IPS-18a (cell line): ENCODE results near the gene FRMPD3.
"Not testable (repeated sequence)": the region's sequence is repeated elsewhere in the genome, so short reads cannot be mapped to it uniquely, and the experiment has no call there.

Experiments
- H3K27ac ChIP-seq: one replicate; pipeline ENCODE4 v1.5.1; 2013; ENCODE audit warnings: low read length
- H3K27me3 ChIP-seq: one replicate; pipeline ENCODE4 v1.6.1; 2013; ENCODE audit warnings: mild to moderate bottlenecking, low read length; ENCODE audit not compliant: control insufficient read depth, insufficient read depth
- H3K36me3 ChIP-seq: one replicate; pipeline ENCODE4 v1.6.1; 2013; ENCODE audit warnings: low read depth, low read length; ENCODE audit not compliant: control insufficient read depth
- H3K4me1 ChIP-seq: one replicate; pipeline ENCODE4 v1.6.1; 2013; ENCODE audit warnings: low read depth, low read length; ENCODE audit not compliant: control insufficient read depth
- H3K4me3 ChIP-seq: one replicate; pipeline ENCODE4 v1.5.1; 2013; ENCODE audit warnings: low read length
- H3K9ac ChIP-seq: one replicate; pipeline ENCODE4 v1.6.1; 2013; ENCODE audit warnings: mild to moderate bottlenecking, low read length, moderate library complexity
- H3K9me3 ChIP-seq: one replicate; pipeline ENCODE4 v1.6.1; 2013; ENCODE audit warnings: low read depth, low read length; ENCODE audit not compliant: control insufficient read depth

The FRMPD3 gene

GRCh38 chrX:107450823-107451509 lies 1.5 kb downstream of the FRMPD3 start:
- Histone ChIP-seq H3K9ac (peak overlapping the region; percentile 39), H3K4me1 (peaks cover 29% of the 10 kb centered on the region), H3K27me3 (peaks cover 40% of the 10 kb centered on the region), H3K9me3 (no peaks in the 10 kb centered on the region), H3K27ac (no peak overlapping the region), H3K36me3 (no peaks in the 10 kb centered on the region), H3K4me3 (peak overlapping the region; percentile 63)

GRCh38 chrX:107451731-107452130 lies 2.3 kb downstream of the FRMPD3 start:
- Histone ChIP-seq H3K27ac (no peak overlapping the region), H3K36me3 (no peaks in the 10 kb centered on the region), H3K27me3 (peaks cover 36% of the 10 kb centered on the region), H3K9ac (peak overlapping the region; percentile 39), H3K9me3 (no peaks in the 10 kb centered on the region), H3K4me1 (peaks cover 29% of the 10 kb centered on the region), H3K4me3 (peak overlapping the region; percentile 63)

DNA sequence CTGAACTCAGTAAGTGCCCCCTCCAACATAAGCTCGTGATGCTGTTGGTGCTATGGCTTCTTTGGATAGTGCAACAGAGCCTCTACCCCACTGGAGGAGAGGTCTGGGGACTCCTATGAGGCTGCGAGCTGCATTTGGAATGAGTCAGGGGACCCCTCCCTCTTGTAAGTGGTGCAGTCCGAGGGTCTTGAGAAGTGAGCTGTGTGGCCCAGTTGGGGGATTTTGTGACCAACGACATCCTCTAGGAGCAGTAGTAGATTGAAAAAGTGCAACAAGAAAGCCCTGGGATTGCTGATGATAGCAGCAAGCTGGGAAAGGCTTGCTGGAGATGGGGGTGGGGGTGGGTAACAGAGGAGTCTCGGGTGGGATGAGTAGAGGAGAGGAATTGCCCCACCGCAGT lies 3.1 kb downstream of the FRMPD3 start:
- Histone ChIP-seq H3K36me3 (no peaks in the 10 kb centered on the region), H3K9me3 (no peaks in the 10 kb centered on the region), H3K27me3 (peaks cover 28% of the 10 kb centered on the region), H3K4me3 (no peak overlapping the region), H3K27ac (no peak overlapping the region), H3K9ac (no peak overlapping the region), H3K4me1 (peaks cover 29% of the 10 kb centered on the region)

GRCh38 chrX:107454302-107454701 lies 4.8 kb downstream of the FRMPD3 start:
- no peak overlapping the region for H3K9ac ChIP-seq
- peaks cover 21% of the 10 kb centered on the region for H3K4me1 ChIP-seq
- H3K27ac ChIP-seq, result no peak overlapping the region
- no peaks in the 10 kb centered on the region for H3K36me3 ChIP-seq
- H3K9me3 ChIP-seq, result no peaks in the 10 kb centered on the region
- H3K27me3 ChIP-seq, result peaks cover 11% of the 10 kb centered on the region
- no peak overlapping the region for H3K4me3 ChIP-seq

DNA sequence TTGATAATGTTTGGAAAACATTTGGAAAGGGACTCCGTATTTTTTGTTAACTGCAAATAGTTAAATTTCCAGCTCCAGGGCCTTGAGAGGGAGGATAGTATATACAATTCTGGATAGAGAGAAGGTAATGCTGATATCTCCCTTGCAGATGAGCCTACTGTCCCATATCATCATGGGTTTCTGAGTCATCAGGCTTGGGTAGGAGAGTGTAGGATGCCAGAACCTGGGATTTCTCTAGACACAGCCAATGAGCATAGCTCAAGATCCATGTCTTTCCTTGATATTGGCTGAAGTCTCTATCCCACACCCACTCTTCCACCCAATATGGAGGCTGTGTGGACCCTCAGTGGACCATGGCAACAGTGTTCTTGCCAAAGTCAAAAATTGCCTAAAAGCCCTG lies 7.8 kb downstream of the FRMPD3 start:
- no peaks in the 10 kb centered on the region for H3K9me3 ChIP-seq
- H3K4me1 ChIP-seq, result peaks cover 6% of the 10 kb centered on the region
- no peaks in the 10 kb centered on the region for H3K27me3 ChIP-seq

DNA sequence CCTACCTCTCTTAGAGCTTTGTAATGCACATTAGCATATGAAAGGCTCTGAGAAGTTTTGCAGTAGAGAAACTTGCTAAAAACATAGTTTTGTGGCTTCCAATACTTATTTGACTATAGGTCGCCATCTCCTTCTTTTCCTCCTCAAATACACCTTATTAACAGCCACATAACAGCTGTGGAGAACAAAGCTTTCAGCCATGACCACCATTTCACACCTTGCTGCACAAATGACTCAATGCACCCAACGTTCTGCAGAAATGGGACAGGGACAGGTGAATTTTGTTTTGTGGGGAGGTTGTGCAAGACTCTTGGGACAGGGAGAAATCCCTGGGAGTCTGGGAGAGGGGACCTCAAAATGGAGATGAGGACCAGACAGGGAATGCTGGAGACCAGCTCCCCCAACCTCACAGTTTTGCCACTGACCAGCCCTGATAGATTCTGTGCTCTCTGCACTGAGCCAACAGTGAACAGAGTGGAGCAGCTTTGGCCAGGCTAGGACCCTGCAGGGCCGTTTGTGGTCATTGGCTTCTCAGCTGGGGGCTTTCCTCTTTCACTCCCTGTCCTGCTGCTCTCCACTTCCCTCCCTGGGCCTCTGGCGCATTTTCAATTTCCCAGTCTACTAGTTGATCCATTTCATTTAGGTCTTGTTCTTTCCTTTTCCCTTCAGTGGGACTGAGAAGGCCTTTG lies 16.6 kb downstream of the FRMPD3 start:
- Histone ChIP-seq H3K27me3 (no peaks in the 10 kb centered on the region), H3K9ac (no peak overlapping the region), H3K27ac (no peak overlapping the region), H3K4me3 (no peak overlapping the region), H3K4me1 (peaks cover 15% of the 10 kb centered on the region), H3K36me3 (no peaks in the 10 kb centered on the region), H3K9me3 (no peaks in the 10 kb centered on the region)

More for the DNA sequence above, 7.8 kb downstream of the FRMPD3 start:
- Histone ChIP-seq H3K27ac (no peak overlapping the region), H3K4me3 (no peak overlapping the region), H3K9ac (no peak overlapping the region), H3K36me3 (no peaks in the 10 kb centered on the region)

DNA sequence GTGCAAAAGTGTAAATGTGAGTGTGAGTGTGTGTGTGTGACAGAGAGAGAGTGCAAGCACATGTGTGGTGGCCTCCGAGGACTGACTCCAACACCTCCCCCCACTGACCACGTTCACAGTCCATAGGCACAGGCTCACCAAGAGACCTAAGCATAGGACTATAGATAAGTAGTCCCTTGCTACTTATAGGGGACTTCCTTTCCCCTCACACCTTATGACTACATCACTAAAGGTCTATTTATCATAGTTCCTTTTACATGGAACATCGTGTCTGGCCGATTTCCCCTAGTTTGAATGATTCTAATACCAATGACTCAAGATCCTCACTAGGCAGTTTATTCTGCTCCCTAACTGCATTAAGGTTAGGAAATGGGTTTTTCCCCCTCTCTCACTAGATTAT lies 17.8 kb downstream of the FRMPD3 start:
- no peak overlapping the region for H3K27ac ChIP-seq
- H3K36me3 ChIP-seq, result no peaks in the 10 kb centered on the region
- H3K4me3 ChIP-seq, result no peak overlapping the region
- H3K27me3 ChIP-seq, result no peaks in the 10 kb centered on the region
- H3K9ac ChIP-seq, result no peak overlapping the region
- H3K4me1 ChIP-seq, result peaks cover 15% of the 10 kb centered on the region
- no peaks in the 10 kb centered on the region for H3K9me3 ChIP-seq

DNA sequence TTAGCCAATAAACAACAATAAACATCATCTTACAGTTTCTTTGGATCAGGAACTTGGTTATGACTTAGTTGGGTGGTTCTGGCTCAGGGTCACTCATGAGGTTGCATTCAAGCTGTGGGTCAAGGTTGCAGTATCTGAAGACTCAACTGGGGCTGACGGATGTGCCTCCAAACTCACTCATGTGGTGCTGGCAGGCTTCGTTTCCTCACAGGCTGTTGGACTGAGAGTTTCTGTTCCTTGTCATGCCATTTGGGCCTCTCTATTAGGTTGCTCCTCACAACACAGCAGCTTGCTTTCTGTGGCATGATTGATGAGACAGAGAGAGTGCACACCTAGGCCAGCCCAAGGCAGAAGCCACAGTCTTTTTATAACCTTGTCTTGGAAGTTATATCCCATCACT lies 20.7 kb downstream of the FRMPD3 start:
- Histone ChIP-seq H3K9me3 (no peaks in the 10 kb centered on the region), H3K4me3 (no peak overlapping the region), H3K27me3 (no peaks in the 10 kb centered on the region), H3K4me1 (peaks cover 13% of the 10 kb centered on the region), H3K9ac (no peak overlapping the region), H3K27ac (no peak overlapping the region), H3K36me3 (no peaks in the 10 kb centered on the region)

- Histone ChIP-seq H3K9ac (no peak overlapping the region), H3K36me3 (no peaks in the 10 kb centered on the region), H3K27me3 (no peaks in the 10 kb centered on the region), H3K4me3 (no peak overlapping the region), H3K9me3 (no peaks in the 10 kb centered on the region), H3K27ac (no peak overlapping the region), H3K4me1 (peaks cover 7% of the 10 kb centered on the region)
Observed at GRCh38 chrX:107470971-107471370, 21.5 kb downstream of the FRMPD3 start.

- H3K4me1 ChIP-seq, H3K27ac ChIP-seq: not testable (repeated sequence)
Observed at GRCh38 chrX:107471420-107471819, 22.0 kb downstream of the FRMPD3 start.

GRCh38 chrX:107477406-107477805 lies 28.0 kb downstream of the FRMPD3 start:
- Histone ChIP-seq H3K4me1 (peaks cover 5% of the 10 kb centered on the region), H3K9ac (no peak overlapping the region), H3K27me3 (no peaks in the 10 kb centered on the region), H3K36me3 (no peaks in the 10 kb centered on the region), H3K4me3 (no peak overlapping the region), H3K27ac (no peak overlapping the region), H3K9me3 (no peaks in the 10 kb centered on the region)

More at GRCh38 chrX:107471420-107471819, 22.0 kb downstream of the FRMPD3 start:
- H3K27me3 ChIP-seq, H3K9me3 ChIP-seq, H3K36me3 ChIP-seq, H3K4me3 ChIP-seq, H3K9ac ChIP-seq: not testable (repeated sequence)

GRCh38 chrX:107480272-107480671 lies 30.8 kb downstream of the FRMPD3 start:
- H3K36me3 ChIP-seq, result no peaks in the 10 kb centered on the region
- peaks cover 18% of the 10 kb centered on the region for H3K4me1 ChIP-seq
- no peaks in the 10 kb centered on the region for H3K9me3 ChIP-seq
- H3K4me3 ChIP-seq, result no peak overlapping the region
- H3K9ac ChIP-seq, result no peak overlapping the region
- no peak overlapping the region for H3K27ac ChIP-seq
- H3K27me3 ChIP-seq, result no peaks in the 10 kb centered on the region
